GM23338 (cell line): Measurements from ENCODE around the gene DCHS1.

Experiments
- CREB1 ChIP-seq: fragments of 250-450 bp; sonication (Bioruptor Pico); IDR thresholded peaks from 2 replicates; pipeline ENCODE4 v1.5.0; 2020; ENCODE audit warnings: low read depth, mild to moderate bottlenecking, moderate library complexity
- ETS1 ChIP-seq: IDR thresholded peaks from 2 replicates; pipeline ENCODE4 v1.6.1; 2016; ENCODE audit warnings: antibody characterized with exemption
- EZH2 ChIP-seq: fragments of 200-600 bp; sonication (generic); IDR thresholded peaks from one replicate; pipeline ENCODE4 v1.8.0; 2017; ENCODE audit warnings: antibody characterized with exemption, mild to moderate bottlenecking, low read depth; ENCODE audit not compliant: unreplicated experiment
- EZH2phosphoT487 ChIP-seq: fragments of 200-600 bp; sonication (generic); IDR thresholded peaks from one replicate; pipeline ENCODE4 v1.8.1; 2018; ENCODE audit warnings: antibody characterized with exemption; ENCODE audit not compliant: unreplicated experiment
- JUNB ChIP-seq: IDR thresholded peaks from one replicate; pipeline ENCODE4 v1.6.1; 2016; ENCODE audit warnings: antibody characterized with exemption; ENCODE audit not compliant: unreplicated experiment
- NANOG ChIP-seq: IDR thresholded peaks from 2 replicates; pipeline ENCODE4 v1.6.1; 2016; ENCODE audit warnings: antibody characterized with exemption, borderline replicate concordance
- POLR2AphosphoS5 ChIP-seq: IDR thresholded peaks from 2 replicates; pipeline ENCODE4 v1.6.1; 2016; ENCODE audit warnings: antibody characterized with exemption, low read depth
- REST ChIP-seq: IDR thresholded peaks from one replicate; pipeline ENCODE4 v1.6.1; 2018; ENCODE audit warnings: antibody characterized with exemption; ENCODE audit not compliant: unreplicated experiment
- ZNF114 ChIP-seq: fragments of 250-450 bp; sonication (Bioruptor Pico); IDR thresholded peaks from 2 replicates; pipeline ENCODE4 v1.5.0; 2020; ENCODE audit warnings: mild to moderate bottlenecking, moderate library complexity
- ZNF331 ChIP-seq: fragments of 250-450 bp; sonication (Bioruptor Pico); IDR thresholded peaks from 2 replicates; pipeline ENCODE4 v1.5.0; 2020; ENCODE audit warnings: low read depth, mild to moderate bottlenecking, moderate library complexity
- TF ChIP-seq, protein P1 (sequence below), 2 experiments: fragments of 200-600 bp in 1 of 2; sonication (generic) in 1 of 2; conservative IDR thresholded peaks; 2 replicates each; pipeline versions ENCODE4 v1.5.1 to v1.6.1; 2016 to 2017; ENCODE audit warnings: antibody characterized with exemption in 2 of 2, low read depth in 2 of 2, mild to moderate bottlenecking in 2 of 2, moderate library complexity in 1 of 2

DNA sequence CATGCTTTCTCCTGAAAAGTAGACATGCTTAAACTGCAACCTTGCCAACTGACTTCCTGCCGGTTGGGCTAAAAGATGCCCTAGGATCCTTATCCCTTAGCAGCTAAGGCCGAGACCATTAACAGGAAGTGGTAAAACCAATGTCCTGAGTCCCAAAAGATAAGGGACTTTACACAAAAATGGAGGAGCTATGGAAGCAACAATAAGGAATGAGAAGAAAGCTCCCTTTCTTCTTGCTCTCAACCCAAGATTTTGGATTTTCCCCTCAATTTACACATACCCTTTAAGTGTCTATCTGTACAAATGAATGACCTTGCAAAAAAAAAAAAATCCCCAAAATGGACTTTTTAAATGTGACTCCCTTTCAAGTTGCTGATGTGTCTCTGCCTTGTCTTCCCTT lies 16.4 kb upstream of the DCHS1 start:
- no peak for TF ChIP-seq POLR2AphosphoS5
- TF ChIP-seq, protein P1, sequence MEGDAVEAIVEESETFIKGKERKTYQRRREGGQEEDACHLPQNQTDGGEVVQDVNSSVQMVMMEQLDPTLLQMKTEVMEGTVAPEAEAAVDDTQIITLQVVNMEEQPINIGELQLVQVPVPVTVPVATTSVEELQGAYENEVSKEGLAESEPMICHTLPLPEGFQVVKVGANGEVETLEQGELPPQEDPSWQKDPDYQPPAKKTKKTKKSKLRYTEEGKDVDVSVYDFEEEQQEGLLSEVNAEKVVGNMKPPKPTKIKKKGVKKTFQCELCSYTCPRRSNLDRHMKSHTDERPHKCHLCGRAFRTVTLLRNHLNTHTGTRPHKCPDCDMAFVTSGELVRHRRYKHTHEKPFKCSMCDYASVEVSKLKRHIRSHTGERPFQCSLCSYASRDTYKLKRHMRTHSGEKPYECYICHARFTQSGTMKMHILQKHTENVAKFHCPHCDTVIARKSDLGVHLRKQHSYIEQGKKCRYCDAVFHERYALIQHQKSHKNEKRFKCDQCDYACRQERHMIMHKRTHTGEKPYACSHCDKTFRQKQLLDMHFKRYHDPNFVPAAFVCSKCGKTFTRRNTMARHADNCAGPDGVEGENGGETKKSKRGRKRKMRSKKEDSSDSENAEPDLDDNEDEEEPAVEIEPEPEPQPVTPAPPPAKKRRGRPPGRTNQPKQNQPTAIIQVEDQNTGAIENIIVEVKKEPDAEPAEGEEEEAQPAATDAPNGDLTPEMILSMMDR (conservative IDR thresholded peaks at IDR 0.05; ENCODE audit: low read depth in 2 of 2), result no peak
- TF ChIP-seq EZH2phosphoT487, result no peak
- no peak for TF ChIP-seq REST
- no peak for TF ChIP-seq CREB1 (CRISPR knock-in tag)
- TF ChIP-seq JUNB, result no peak
- no peak for TF ChIP-seq EZH2
- no peak for TF ChIP-seq ETS1
- no peak for TF ChIP-seq ZNF114 (CRISPR knock-in tag)
- TF ChIP-seq ZNF331, result no peak
- no peak for TF ChIP-seq NANOG
